ENCODE data around the gene SLCO4A1. TPM values are rescaled to one million over a fixed set of nuclear protein-coding genes. Genes with fewer than 3 reads are reported as not detected.

SLCO4A1 gene
- polyA plus RNA-seq, 1 donor = 0.30 TPM

- no peak for DNase-seq (ENCODE audit: low read depth)
Measured at GRCh38 chr20:62638679-62639406, 3.5 kb upstream of the SLCO4A1 start.

DNA sequence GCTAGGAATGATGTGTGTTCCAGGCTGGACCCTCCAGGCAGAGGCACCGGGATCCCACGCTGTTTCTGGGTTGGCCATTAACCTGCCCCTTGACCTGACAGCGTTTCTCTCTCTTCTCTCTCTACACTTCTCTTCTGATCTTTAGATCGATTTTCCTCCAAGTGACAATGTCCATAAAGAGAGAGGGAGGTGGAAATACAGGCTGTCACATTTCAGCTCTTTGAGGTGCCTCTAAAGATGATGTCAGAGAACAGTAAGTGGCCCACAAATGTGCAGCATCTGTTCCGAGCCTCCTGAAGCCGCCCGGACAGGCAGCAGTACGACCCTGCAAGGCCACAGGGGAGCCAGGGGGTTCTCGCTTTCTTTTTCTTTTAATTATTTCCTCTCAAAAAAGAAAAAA, 2.5 kb upstream of the SLCO4A1 start:
- no peak for DNase-seq (ENCODE audit: low read depth)

DNA sequence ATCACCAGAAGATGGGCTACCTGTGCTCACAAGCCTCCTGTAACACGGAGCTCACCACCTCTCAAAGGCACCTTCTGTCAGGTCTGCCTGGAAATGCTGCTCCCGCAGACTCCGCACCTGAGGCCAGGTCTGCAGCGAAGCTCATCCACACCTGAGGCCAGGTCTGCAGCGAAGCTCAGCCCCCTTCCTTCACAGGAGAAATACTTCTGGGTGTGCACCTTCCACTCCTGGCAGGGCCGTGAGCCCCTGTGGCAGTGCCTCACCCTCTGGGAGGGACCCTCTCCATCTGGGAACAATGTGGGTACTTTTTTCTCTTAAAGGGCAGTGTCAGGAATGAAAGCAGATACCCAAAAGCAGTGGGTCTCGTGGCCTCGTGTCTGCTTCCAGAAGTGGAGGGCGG, 1.4 kb upstream of the SLCO4A1 start:
- no peak for DNase-seq (ENCODE audit: low read depth)

DNA sequence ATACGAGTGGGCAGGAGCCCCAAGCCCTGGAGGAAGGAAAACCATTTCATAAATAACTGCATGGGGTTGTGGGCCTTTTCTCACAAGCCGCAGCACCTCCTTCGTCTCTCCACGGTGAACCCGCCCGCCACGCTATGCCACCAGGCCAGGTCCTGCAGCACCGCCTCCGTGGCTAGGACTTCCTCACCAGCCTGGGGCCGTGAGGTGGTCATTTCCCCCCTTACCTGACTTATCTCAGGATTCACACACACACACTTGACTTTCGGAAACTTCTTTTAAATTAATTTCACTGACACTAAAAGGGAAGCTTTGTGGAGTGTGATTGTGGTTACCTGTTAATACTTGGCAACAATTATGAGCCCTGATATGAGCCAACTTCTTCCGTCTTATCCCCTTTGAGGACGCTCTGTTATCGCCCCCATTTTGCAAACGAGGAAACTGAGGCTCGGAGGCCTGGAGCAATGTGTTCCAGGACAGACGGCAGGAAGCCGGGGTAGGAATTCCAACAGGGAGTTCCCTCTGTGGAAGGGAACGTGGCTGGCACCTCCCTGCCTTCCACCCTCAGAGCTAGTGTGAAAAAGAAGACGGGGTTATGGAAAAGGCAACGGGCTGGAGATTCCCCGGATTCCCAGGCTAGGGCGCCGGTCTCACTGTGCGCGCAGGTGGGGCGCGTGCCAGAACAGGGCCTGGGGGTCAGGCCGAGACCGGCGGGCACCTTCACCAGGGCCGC, 817 bp upstream of the SLCO4A1 start:
- DNase-seq (ENCODE audit: low read depth) = no peak

DNA sequence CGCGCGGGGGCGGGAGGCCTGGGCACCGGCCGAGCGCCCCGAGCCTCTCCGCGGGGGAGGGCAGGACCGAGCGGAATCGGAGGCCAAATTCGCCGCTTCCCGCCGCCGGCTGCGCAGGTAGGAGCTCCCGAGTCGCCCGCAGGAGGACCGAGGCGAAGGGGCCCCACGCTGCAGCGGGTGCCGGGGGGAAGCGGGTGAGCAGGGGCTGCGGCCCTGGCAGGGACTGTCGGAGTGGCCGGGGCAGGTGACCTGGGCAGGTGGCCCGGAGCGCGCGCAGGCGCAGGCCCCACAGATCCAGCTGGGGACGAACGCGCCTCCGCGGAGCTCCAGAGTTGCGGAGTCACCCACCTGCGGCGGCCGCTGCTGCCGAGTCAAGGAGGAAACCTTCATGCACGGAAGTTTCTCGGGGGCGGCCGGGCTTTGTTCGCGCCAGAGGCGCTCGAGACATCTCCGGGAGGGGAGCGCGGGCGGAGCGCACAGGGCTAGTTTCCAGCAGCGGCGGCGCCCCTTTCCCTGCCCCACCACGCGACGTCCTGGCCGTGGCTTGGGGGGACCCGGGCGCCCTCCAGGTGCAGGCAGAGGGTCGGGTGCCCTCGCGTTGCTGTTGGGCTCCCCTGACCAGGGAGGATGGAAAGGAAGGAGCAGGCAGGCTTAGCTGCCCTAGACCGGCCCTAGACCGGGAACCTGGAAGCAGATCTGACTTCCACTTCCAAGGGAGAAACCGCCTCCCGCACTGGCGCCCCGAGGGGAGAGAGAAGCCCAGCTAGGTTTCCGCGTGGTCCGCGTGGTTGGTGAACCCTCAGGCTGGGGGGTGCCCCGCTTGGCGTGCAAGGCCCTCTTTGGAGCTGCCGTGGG, 590 bp downstream of the SLCO4A1 start:
- DNase-seq (ENCODE audit: low read depth) = no peak

- no peak for DNase-seq (ENCODE audit: low read depth)
Measured at GRCh38 chr20:62643521-62644043, 1.3 kb downstream of the SLCO4A1 start.

DNA sequence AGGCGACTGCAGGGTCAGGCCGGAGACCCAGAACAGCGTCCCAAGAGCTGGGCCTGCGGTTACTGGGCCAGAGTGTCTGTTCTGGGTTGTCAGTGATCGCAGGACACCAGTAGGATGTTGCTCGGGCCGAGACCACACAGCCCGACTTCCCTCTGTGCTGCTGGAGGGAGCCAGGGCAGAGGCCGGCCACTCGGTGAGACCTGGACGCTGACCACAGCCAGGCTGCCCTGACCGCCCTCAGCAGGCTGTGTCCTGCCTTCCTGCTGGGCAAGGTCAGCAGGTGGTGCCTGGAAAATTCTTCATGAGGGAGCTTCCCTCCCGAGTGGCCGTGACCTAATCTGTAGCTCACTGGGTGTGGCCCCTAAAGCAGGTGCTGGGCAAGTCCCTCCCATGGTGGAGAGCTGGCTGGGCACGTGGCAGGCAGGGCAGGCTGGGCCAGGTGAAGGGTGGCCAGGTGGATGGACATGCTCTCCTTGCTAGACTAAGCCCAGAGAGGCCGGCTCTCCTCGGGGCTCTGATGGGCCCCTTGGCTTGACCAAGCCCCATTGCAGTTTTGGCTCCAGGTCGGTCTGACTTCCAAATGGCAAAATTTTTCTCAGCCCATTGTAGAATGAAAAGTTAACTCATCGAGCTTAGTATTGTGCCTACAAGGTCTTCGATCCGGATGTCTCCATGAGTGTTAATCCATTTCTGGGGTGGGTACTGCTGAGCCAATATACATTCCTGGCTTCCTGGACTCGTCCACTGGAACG, 1.9 kb downstream of the SLCO4A1 start:
- DNase-seq (ENCODE audit: low read depth) = no peak

- no peak for DNase-seq (ENCODE audit: low read depth)
Measured at GRCh38 chr20:62644802-62645496, 2.6 kb downstream of the SLCO4A1 start.

DNA sequence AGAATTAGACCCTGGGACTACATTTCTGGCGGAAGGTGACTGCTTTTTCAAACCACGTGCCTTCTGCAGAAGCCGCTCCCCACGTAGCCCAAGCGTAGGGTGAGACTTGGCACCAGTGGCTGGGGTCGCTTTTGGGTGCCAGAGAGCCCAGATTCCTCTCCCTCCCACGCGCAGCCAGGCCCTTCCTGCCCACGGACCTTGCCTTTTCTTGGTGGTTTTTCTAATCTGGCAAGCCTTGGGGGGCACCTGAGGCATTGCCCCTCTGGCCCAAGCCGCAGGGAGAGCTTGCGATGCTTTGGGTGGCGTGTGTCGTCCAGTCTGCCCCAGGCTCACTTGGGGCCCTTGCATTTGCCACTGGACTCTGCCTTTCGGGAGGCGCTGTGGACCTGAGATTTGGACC, 3.3 kb downstream of the SLCO4A1 start:
- DNase-seq (ENCODE audit: low read depth) = no peak

DNA sequence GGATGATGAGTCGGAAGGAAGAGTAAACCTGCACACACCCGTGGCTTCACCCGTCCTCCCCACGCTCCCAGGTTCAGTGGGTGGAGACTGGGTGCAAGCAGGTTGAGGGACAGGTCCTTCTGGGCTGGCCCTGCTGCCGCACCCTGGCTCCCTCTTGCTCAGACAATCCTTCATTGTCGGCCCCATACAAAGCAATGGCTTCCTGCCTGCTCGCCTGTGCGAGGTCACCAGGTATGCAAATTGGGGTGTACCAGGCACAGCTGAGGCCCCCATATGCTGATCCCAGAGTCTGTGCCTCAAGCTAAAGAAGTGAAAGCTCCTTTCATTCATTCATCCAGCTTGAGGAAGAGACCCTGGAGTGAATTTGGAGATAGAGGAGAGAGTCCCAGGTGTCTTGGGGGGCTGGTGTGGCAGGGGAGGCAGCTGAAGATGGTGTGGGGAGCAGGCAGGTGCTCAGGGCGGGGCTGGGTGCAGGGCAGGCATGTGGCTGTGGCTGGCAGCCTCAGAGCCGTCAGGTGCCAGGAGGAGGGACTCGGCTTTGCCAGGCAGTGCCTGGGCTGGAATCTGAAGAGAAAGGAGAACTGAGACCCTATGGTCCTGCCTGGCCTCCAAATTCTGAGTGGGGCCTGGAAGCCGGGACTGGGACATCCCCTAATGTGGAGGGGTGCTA, 4.7 kb downstream of the SLCO4A1 start:
- DNase-seq (ENCODE audit: low read depth) = no peak

DNA sequence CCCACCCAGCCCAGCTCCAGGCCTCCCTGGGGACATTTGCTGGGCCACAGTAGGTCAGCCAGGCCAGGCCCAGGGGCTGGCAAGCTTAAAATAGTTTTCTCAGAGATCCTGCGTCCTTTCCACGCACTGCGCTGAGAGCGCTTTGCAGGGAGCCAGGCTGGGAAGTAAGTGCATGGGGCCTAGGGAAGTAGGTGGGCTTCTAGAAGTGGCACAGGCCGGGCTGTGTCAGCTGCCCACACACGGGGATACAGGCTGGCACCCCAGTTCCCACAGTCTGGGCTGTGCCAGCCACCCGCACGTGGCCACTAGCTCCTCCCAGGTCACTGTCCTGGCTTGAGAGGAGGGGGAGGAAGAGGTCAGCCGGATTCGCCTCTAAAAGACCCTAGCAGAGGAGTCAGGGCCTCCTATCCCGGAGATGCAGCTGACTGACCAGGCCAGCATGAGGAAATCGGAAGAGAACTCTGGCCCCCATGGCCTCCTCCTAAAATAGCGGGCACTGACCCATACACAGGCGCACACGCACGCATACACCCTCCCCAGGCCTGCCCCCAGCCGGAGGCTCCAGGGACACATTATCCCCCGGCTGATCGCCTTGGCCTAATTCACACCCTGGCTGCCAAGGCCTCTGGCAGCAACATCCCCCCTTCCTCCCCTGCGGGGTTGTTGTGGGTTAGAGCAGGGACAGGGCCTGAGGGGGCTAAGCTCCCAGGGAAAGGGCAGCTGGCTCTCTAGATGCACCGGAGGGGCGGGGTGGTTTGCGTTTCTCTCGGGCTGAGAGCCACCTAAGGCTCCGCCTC, 5.4 kb downstream of the SLCO4A1 start:
- DNase-seq (ENCODE audit: low read depth) = no peak

DNA sequence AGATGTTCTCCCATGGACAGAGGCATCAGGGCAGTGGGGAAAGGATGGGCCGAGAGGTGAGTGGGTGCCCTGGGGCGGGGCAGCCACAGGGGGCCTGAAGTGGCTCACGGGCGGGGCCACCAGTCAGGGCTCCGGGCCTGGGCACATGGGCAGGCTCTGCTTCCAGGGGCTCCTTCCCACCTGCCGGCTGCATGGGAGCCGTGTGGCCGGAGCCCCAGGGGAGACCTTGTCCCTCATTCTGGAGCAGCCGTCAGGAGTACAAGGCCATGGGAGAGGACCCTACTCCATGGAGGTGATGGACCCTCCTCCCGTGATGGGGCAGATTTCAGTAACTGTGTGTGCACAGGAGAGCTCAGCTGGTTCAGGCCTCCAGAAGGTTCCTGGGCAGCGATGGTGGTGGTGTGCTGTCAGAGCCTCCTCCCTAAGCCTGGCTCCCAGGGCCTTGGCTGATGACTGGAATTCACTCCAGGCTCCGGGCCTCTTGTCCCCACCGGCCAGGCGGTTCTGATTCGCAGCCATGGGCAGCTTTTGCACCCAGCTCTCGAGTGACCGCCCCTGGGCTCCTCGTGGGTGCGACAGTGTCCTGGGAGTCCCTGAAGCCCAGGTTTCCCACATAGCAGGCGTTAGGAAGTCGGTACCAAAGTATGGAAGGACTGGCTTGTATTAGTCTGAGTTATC, 6.2 kb downstream of the SLCO4A1 start:
- no peak for DNase-seq (ENCODE audit: low read depth)

DNA sequence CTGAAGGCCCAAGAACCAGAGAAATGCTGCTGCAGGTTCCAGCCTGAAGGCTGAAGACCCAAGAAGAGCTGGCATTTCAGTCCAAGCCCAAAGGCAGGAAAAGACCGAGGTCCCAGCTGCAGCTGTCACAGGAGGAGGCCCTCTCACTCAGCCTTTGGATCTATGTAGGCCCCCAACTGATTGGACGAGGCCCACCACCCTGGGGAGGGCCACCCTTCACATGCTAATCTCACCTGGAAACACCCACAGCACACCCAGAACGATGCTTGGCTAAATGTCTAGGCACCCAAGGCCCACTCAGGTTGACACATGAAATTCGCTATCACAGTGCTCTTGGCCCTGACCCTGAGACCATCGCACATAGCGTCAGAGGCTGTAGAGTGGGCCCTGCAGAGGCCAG, 6.8 kb downstream of the SLCO4A1 start:
- no peak for DNase-seq (ENCODE audit: low read depth)

DNA sequence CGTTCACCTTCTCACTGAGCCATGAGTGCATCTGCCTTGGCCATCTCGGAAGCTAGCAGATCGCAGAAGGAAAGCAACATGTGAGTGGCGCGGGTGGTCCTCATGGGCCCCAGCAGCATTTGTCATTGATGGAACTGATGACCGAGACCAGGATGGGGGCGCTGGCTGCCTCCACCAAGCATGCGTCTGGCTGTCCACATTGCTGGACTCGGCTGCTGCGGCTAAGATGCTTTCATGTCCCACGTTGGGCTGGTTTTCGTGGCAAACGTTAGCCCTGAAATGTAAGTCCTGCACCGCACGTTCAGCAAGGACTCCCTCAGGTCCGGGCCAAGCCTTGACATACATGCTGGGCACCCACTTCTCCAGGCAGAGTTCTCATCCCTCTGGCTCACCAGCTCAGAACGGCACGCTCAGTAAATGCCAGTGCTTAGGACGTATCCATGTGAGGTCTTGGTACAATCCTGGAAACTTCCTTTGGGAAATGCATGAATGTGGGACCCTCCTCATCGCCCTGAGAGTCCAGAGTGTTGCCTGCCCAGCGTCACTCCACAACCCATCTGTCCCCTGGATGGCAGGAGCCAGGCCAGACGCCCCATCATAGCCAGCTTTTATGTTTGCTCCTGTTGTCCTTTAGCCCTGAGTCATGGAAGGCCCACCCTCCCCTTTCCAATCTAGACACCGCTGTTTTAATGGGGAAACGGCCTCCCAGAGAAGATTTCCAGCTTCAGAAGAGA, 8.4 kb downstream of the SLCO4A1 start:
- no peak for DNase-seq (ENCODE audit: low read depth)

- no peak for DNase-seq (ENCODE audit: low read depth)
Measured at GRCh38 chr20:62651285-62652021, 9.2 kb downstream of the SLCO4A1 start.

DNA sequence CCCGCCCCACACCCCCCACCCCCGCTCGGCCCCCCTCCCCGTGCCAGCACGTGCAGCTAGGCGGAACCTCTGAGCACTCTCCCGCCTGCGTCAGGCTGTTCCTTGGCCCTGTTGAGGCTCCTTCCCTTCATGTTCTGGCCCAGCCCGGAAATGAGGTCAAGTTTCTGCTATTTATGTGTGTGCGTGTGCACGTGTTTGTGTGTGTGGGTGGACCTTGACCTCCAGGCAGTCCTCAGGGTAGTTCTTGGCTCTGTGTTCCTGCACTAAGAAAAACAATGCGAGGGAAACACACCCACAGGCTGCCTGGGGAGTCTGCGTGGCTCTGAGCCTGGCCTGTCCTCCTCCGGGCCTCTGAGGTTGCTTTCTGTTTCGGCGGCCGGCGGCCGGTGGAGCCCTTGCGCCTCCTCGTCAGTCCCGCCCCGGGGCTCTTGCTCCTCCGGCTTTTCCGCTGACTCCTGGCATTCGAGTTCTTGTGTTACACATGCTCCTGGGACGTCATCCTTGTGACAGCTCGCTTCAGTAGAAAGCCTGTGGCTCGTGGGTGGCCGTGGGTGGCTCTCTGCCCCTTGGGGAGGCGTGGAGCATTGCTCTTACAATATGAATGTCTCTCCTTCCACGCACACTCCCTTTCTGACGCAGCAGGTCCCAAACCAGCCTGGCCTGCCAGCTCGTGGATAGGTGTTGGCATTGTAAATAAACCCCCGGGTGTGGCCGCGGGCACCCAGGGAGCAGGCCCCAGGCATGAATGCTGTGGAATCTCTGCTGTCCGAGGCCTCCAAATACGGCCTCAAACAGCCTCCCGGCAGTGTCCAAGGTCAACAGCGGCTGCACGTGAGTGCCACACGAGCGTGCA, 10.0 kb downstream of the SLCO4A1 start:
- peak; percentile 98 for DNase-seq (ENCODE audit: low read depth)
